GM12878 (cell line): ENCODE results near the gene OSTN. TPM values are rescaled to one million over a fixed set of nuclear protein-coding genes. Genes with fewer than 3 reads are reported as not detected.
A peak's percentile ranks its signal among the peaks of the same experiment; 100 is the strongest.

Source experiments
- ATAC-seq: fragments of 200-7000 bp; cut with Tn5 transposase; 3 replicates; pipeline ENCODE4 v1.9.1; 2020; ENCODE audit warnings: mild to moderate bottlenecking, moderate library complexity
- BruUV-seq: library from RNA; stranded (reverse); fragments of 400-500 nt; replicated peaks from 2 replicates; lab custom pipeline; 2021; lab: Mats Ljungman, UMichigan
- CTCF ChIA-PET: fragments of 300-600 bp; sonication (Branson Sonifier 250); formaldehyde crosslinking; extraction: SDS; loops from one replicate; lab custom pipeline; 2021; ENCODE audit warnings: inconsistent platforms; lab: Yijun Ruan, JAX
- POLR2A ChIA-PET: fragments of 350-600 bp; formaldehyde crosslinking; extraction: SDS; loops from one replicate; lab custom pipeline; 2021; ENCODE audit warnings: inconsistent platforms; lab: Charles Lee
- RAD21 ChIA-PET: fragments of 300-600 bp; sonication (Branson Sonifier 250); formaldehyde crosslinking; loops from one replicate; lab custom pipeline; 2023; ENCODE audit warnings: antibody characterized with exemption; ENCODE audit not compliant: unreplicated experiment; lab: Charles Lee
- SMC1A ChIA-PET: fragments of 300-600 bp; sonication (Branson Sonifier 250); formaldehyde crosslinking; loops from one replicate; lab custom pipeline; 2023; ENCODE audit not compliant: unreplicated experiment, uncharacterized antibody; lab: Charles Lee
- DNase-seq: peaks from one replicate; pipeline ENCODE4 v3.0.0-alpha.2; 2011; ENCODE audit warnings: low read depth, low spot score
- FAIRE-seq: peaks from 3 replicates; lab custom pipeline; 2011; peaks lifted over from hg19 to GRCh38; lab: Jason Lieb, UNC
- H2AFZ ChIP-seq: 2 replicates; pipeline ENCODE4 v1.6.0; 2011; ENCODE audit warnings: low read depth, low read length, control low read depth; ENCODE audit not compliant: control insufficient read depth
- H3K27ac ChIP-seq: 2 replicates; pipeline ENCODE4 v1.5.1; 2011; ENCODE audit warnings: control low read depth; ENCODE audit not compliant: control insufficient read depth, insufficient read depth
- H3K27me3 ChIP-seq, 2 experiments: replicated peaks in 1 of 2; 2 replicates each; pipeline versions ENCODE4 v1.6.0 to v1.6.1; 2011; ENCODE audit warnings: low read length in 1 of 2; ENCODE audit not compliant: control insufficient read depth in 2 of 2, insufficient read depth in 2 of 2
- H3K36me3 ChIP-seq, 2 experiments: 2 replicates each; pipeline ENCODE4 v1.5.1; 2011; ENCODE audit warnings: low read length in 1 of 2; ENCODE audit not compliant: control insufficient read depth in 2 of 2, insufficient read depth in 2 of 2
- H3K4me1 ChIP-seq: 2 replicates; pipeline ENCODE4 v1.6.1; 2011; ENCODE audit warnings: mild to moderate bottlenecking, low read length, moderate library complexity, mixed read lengths; ENCODE audit not compliant: control insufficient read depth, insufficient read depth
- H3K4me2 ChIP-seq: 2 replicates; pipeline ENCODE4 v1.6.0; 2011; ENCODE audit warnings: control low read depth; ENCODE audit not compliant: control insufficient read depth, insufficient read depth
- H3K4me3 ChIP-seq: fragments of 200-600 bp; sonication (generic); 2 replicates; pipeline ENCODE4 v1.5.1; 2016
- H3K79me2 ChIP-seq: 2 replicates; pipeline ENCODE4 v1.6.0; 2011; ENCODE audit warnings: low read length; ENCODE audit not compliant: control insufficient read depth, insufficient read depth
- H3K9ac ChIP-seq: 2 replicates; pipeline ENCODE4 v1.8.0; 2011; ENCODE audit warnings: low read length, control low read depth, mixed read lengths; ENCODE audit not compliant: control insufficient read depth, insufficient read depth
- H3K9me3 ChIP-seq: replicated peaks from 3 replicates; pipeline ENCODE4 v1.5.1; 2011; ENCODE audit warnings: mild to moderate bottlenecking, low read length; ENCODE audit not compliant: control insufficient read depth, insufficient read depth
- H4K20me1 ChIP-seq: 2 replicates; pipeline ENCODE4 v1.6.0; 2011; ENCODE audit not compliant: control insufficient read depth, insufficient read depth
- CBX3 ChIP-seq: fragments of 200-600 bp; sonication (generic); IDR thresholded peaks from 2 replicates; pipeline ENCODE4 v1.6.1; 2016; ENCODE audit warnings: low read depth, borderline replicate concordance
- CEBPB ChIP-seq, 2 experiments: fragments of 150-350 bp in 1 of 2; IDR thresholded peaks; 2 replicates each; pipeline ENCODE4 v1.6.1; 2012 to 2014; ENCODE audit warnings: low read depth in 2 of 2, low read length in 2 of 2, borderline replicate concordance in 1 of 2, inconsistent platforms in 1 of 2
- EP300 ChIP-seq, 2 experiments: fragments of 150-350 bp in 1 of 2; IDR thresholded peaks; 2 replicates each; pipeline ENCODE4 v1.6.1; 2011 to 2012; ENCODE audit warnings: low read depth in 2 of 2, low read length in 2 of 2, borderline replicate concordance in 1 of 2, improper control_type of control experiment in 1 of 2, inconsistent platforms in 1 of 2; ENCODE audit not compliant: control insufficient read depth in 1 of 2
- ESRRA ChIP-seq: IDR thresholded peaks from 2 replicates; pipeline ENCODE4 v1.6.1; 2012; ENCODE audit warnings: mild to moderate bottlenecking, low read length, improper control_type of control experiment
- HDAC2 ChIP-seq: fragments of 200-600 bp; sonication (generic); IDR thresholded peaks from 2 replicates; pipeline ENCODE4 v1.6.1; 2017
- HDAC6 ChIP-seq: fragments of 200-600 bp; sonication (generic); IDR thresholded peaks from one replicate; pipeline ENCODE4 v1.8.0; 2017; ENCODE audit warnings: antibody characterized with exemption; ENCODE audit not compliant: unreplicated experiment
- MEF2B ChIP-seq: fragments of 450-650 bp; IDR thresholded peaks from 2 replicates; pipeline ENCODE4 v1.6.1; 2018; ENCODE audit warnings: mild to moderate bottlenecking, moderate library complexity; ENCODE audit not compliant: partially characterized antibody, poor library complexity, severe bottlenecking
- MTA3 ChIP-seq: IDR thresholded peaks from 2 replicates; pipeline ENCODE4 v1.6.1; 2012; ENCODE audit warnings: low read length, inconsistent platforms, borderline replicate concordance
- MXI1 ChIP-seq: fragments of 150-350 bp; IDR thresholded peaks from 2 replicates; pipeline ENCODE4 v1.6.1; 2011; ENCODE audit warnings: low read depth, mild to moderate bottlenecking, inconsistent platforms, low read length, improper control_type of control experiment
- NBN ChIP-seq: fragments of 450-650 bp; IDR thresholded peaks from 2 replicates; pipeline ENCODE4 v1.6.1; 2016
- NFYA ChIP-seq: IDR thresholded peaks from 2 replicates; pipeline ENCODE4 v1.6.1; 2011; ENCODE audit warnings: low read depth, mild to moderate bottlenecking, low read length, improper control_type of control experiment, borderline replicate concordance
- NFYB ChIP-seq: IDR thresholded peaks from 2 replicates; pipeline ENCODE4 v1.6.1; 2011; ENCODE audit warnings: low read depth, mild to moderate bottlenecking, low read length, improper control_type of control experiment, moderate library complexity; ENCODE audit not compliant: insufficient read depth
- POLR2A ChIP-seq: IDR thresholded peaks from 2 replicates; pipeline ENCODE4 v1.6.1; 2011; ENCODE audit warnings: low read depth, mild to moderate bottlenecking, low read length
- RB1 ChIP-seq: fragments of 450-650 bp; formaldehyde crosslinking; IDR thresholded peaks from 2 replicates; pipeline ENCODE4 v1.6.1; 2017; ENCODE audit warnings: mild to moderate bottlenecking, borderline replicate concordance
- SPI1 ChIP-seq: IDR thresholded peaks from 2 replicates; pipeline ENCODE4 v1.6.1; 2011; ENCODE audit warnings: low read depth, mild to moderate bottlenecking, low read length, moderate library complexity, borderline replicate concordance; ENCODE audit not compliant: insufficient read depth
- SRF ChIP-seq, 2 experiments: IDR thresholded peaks; 2 replicates each; pipeline ENCODE4 v1.6.1; 2011; ENCODE audit warnings: low read depth in 2 of 2, low read length in 2 of 2, mild to moderate bottlenecking in 1 of 2, moderate library complexity in 1 of 2
- ZNF217 ChIP-seq: fragments of 450-650 bp; IDR thresholded peaks from 2 replicates; pipeline ENCODE4 v1.6.1; 2017; ENCODE audit warnings: antibody characterized with exemption, mild to moderate bottlenecking
- WGBS: methylation state at CpG from one replicate; pipeline ENCODE4 v1.1.6; 2016; ENCODE audit warnings: low lambda C conversion rate; ENCODE audit not compliant: insufficient replicate concordance, insufficient coverage; ENCODE audit errors: missing lambda C conversion rate; 5-methylcytosine and 5-hydroxymethylcytosine counted together
- in situ Hi-C: fragments of 300-500 bp; cut with MboI; formaldehyde crosslinking; loops from 9 replicates; pipeline ENCODE4 v1.14.3; 2018; ENCODE audit warnings: mixed read lengths
- intact Hi-C: fragments of 100-400 bp; cut with micrococcal nuclease; formaldehyde crosslinking; loops from one replicate; pipeline ENCODE4 v1.14.2; 2022; ENCODE audit not compliant: unreplicated experiment
- polyA plus RNA-seq, 11 experiments: library from polyadenylated mRNA; depleted of rRNA in 4 of 11; unstranded in 6 of 11; stranded (reverse) in 5 of 11; fragments of >200 nt; fragmentation: Nextera tagmentation in 4 of 11; fragmentation: Illumina TruSeq in 1 of 11; extraction: Ambion mirVana in 4 of 11; extraction: Trizol in 1 of 11; gene quantifications; 1 replicate in 1 of 11; 2 replicates in 10 of 11; pipeline versions ENCODE4 v1.2.1 to v1.2.3, GENCODE V29; 2011 to 2016; ENCODE audit warnings: inconsistent platforms in 2 of 11, missing spikeins in 2 of 11, low read depth in 1 of 11
- total RNA-seq, 4 experiments: library from RNA; depleted of rRNA in 3 of 4; stranded (reverse); fragments of >200 nt in 3 of 4; fragmentation: Illumina TruSeq in 1 of 4; extraction: Trizol in 1 of 4; gene quantifications; 2 replicates each; pipeline versions ENCODE4 v1.2.1 to v1.2.3, GENCODE V29; 2013 to 2021
- TF ChIP-seq, protein P1 (sequence below): fragments of 150-350 bp; IDR thresholded peaks from 2 replicates; pipeline ENCODE4 v1.6.1; 2014; ENCODE audit warnings: mild to moderate bottlenecking, low read depth, low read length

OSTN gene
- total and polyA plus RNA-seq, 10 of the 15 experiments (the other 5 are each of a cell fraction or from before 2014, with no cell fraction given), result 0.04 to 0.27 (median 0.06) TPM; not detected in 6

DNA sequence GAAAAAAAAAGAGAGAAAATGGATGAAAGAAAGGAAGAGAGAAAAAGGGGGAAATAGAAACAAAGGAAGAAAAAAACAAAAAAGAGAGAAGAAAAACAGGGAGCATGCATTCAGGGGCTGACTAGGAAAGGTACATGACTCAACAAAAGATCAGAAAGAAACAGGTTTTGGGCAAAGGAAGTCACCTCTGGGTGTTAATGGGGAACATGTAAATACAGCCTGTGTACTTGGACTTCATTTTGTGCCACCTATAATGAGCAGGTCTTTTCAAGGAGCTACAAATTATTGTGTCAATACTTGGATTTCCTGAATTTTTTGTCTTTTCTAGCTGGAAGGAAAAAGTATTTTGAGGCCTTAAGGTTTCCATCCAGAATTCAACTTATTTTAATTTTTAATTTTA lies 76.7 kb downstream of the OSTN start:
- Histone ChIP-seq H3K4me2 (no peak overlapping the region), H3K36me3 (no peaks in the 10 kb centered on the region), H3K27ac (no peak overlapping the region), H4K20me1 (no peaks in the 10 kb centered on the region), H3K27me3 (no peaks in the 10 kb centered on the region), H3K9ac (no peak overlapping the region), H3K9me3 (peaks cover 3% of the 10 kb centered on the region; the same call in 2 of the 3 replicates), H3K4me3 (no peak overlapping the region), H2AFZ (no peak overlapping the region), H3K79me2 (no peaks in the 10 kb centered on the region), H3K4me1 (no peaks in the 10 kb centered on the region)
- peak; percentile 50 for ATAC-seq
- ChIA-PET POLR2A (interaction anchor here (0.6 to 1.3 kb wide), 4 partner anchors 9 to 65 kb away, joined by 3 to 4 read pairs (median 3); no protein-coding TSS in a partner anchor), SMC1A (interaction anchor here (0.7 to 21.5 kb wide), 14 partner anchors 8 to 80 kb away, joined by 3 to 375 read pairs (median 4); no protein-coding TSS in a partner anchor), CTCF (interaction anchor here (0.8 to 1.5 kb wide), 5 partner anchors 8 to 13 kb away, joined by 3 to 8 read pairs (median 3); no protein-coding TSS in a partner anchor), RAD21 (interaction anchor here (1.0 to 1.4 kb wide), 5 partner anchors 9 to 84 kb away, joined by 3 to 4 read pairs (median 3); no protein-coding TSS in a partner anchor)
- intact Hi-C loops, result no loop called here
- DNase-seq, result no peak
- in situ Hi-C loops, result no loop called here
- no peak for FAIRE-seq
- no peak for TF ChIP-seq MTA3
- no peak for TF ChIP-seq NFYB
- TF ChIP-seq SPI1, result no peak
- TF ChIP-seq HDAC6, result no peak
- TF ChIP-seq ZNF217, result no peak
- no peak for TF ChIP-seq CEBPB (IDR thresholded peaks at IDR 0.05; ENCODE audit: borderline replicate concordance in 1 of 2, low read depth in 2 of 2, low read length in 2 of 2)
- BruUV-seq, result no TSS peak

DNA sequence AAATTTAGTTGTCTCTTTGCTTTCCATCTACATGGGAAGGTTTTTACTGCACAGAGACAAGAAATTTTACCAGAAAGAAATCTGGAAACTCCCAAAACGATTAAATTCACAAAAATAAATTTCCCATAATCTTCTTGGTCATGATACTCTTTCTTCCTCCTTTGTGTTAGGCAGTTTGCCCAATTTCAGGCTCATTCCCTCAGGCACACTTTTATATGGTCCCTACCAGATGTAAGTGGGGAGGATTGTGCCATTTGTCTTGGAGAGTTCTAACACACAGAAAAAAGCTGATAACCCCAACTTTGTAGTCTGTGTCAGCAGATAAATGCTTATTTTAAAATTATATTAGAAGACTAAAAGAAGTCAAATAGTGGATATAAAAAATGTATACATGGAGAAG lies 81.1 kb downstream of the OSTN start:
- SMC1A ChIA-PET, result interaction anchor here (1.3 to 21.5 kb wide), 4 partner anchors 7 to 76 kb away, joined by 3 to 375 read pairs (median 14); no protein-coding TSS in a partner anchor
- CTCF ChIA-PET, result interaction anchor here (1.9 to 4.1 kb wide), 2 partner anchors 9 to 53 kb away, joined by 4 to 29 read pairs; no protein-coding TSS in a partner anchor
- no peak overlapping the region for H3K4me3 ChIP-seq
- H2AFZ ChIP-seq, result no peak overlapping the region
- intact Hi-C loops (no loop called here), in situ Hi-C loops (no loop called here)
- H3K27me3 ChIP-seq, result no peaks in the 10 kb centered on the region
- H4K20me1 ChIP-seq, result no peaks in the 10 kb centered on the region
- H3K4me1 ChIP-seq, result peaks cover 4% of the 10 kb centered on the region; the same call in 1 of the 2 replicates
- ATAC-seq, result 0 out of 3 replicates have a peak, but pooled peaks have one; percentile 11
- no peak for DNase-seq
- no peak overlapping the region for H3K27ac ChIP-seq
- H3K9me3 ChIP-seq, result no peaks in the 10 kb centered on the region; the same call in 2 of the 3 replicates
- WGBS, result 44% methylated on average over 1 of the region's 1 CpG
- no peak overlapping the region for H3K4me2 ChIP-seq
- no peaks in the 10 kb centered on the region for H3K79me2 ChIP-seq
- POLR2A ChIA-PET, result no interaction called here
- BruUV-seq, result no TSS peak
- H3K9ac ChIP-seq, result no peak overlapping the region
- H3K36me3 ChIP-seq, result no peaks in the 10 kb centered on the region
- RAD21 ChIA-PET, result interaction anchor here (1.0 to 1.5 kb wide), 5 partner anchors 9 to 36 kb away, joined by 3 to 4 read pairs (median 3); no protein-coding TSS in a partner anchor
- FAIRE-seq, result no peak
- TF ChIP-seq SPI1, result no peak
- no peak for TF ChIP-seq CBX3
- no peak for TF ChIP-seq SRF (IDR thresholded peaks at IDR 0.05; ENCODE audit: low read depth in 2 of 2, low read length in 2 of 2)
- TF ChIP-seq, protein P1, sequence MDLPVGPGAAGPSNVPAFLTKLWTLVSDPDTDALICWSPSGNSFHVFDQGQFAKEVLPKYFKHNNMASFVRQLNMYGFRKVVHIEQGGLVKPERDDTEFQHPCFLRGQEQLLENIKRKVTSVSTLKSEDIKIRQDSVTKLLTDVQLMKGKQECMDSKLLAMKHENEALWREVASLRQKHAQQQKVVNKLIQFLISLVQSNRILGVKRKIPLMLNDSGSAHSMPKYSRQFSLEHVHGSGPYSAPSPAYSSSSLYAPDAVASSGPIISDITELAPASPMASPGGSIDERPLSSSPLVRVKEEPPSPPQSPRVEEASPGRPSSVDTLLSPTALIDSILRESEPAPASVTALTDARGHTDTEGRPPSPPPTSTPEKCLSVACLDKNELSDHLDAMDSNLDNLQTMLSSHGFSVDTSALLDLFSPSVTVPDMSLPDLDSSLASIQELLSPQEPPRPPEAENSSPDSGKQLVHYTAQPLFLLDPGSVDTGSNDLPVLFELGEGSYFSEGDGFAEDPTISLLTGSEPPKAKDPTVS, result no peak
- no peak for TF ChIP-seq ESRRA
- TF ChIP-seq POLR2A, result no peak
- no peak for TF ChIP-seq MEF2B
- no peak for TF ChIP-seq MXI1
- TF ChIP-seq RB1, result no peak
- TF ChIP-seq HDAC2, result no peak
- no peak for TF ChIP-seq NBN
- TF ChIP-seq EP300 (IDR thresholded peaks at IDR 0.05; ENCODE audit: borderline replicate concordance in 1 of 2, control insufficient read depth in 1 of 2, low read depth in 2 of 2, low read length in 2 of 2), result no peak
- TF ChIP-seq NFYA, result no peak
